Effector CD8-positive, alpha-beta T cell (primary cell): ENCODE results near the gene PTPRN2.

Experiments used
- DNase-seq: peaks from one replicate; lab custom pipeline; 2025; lab: John Stamatoyannopoulos, UW

Gene PTPRN2

GRCh38 chr7:157886711-157887110, 700.9 kb downstream of the PTPRN2 start:
- DNase-seq, result no peak

GRCh38 chr7:157886266-157886665, 701.4 kb downstream of the PTPRN2 start:
- no peak for DNase-seq

- DNase-seq, result no peak
Observed at GRCh38 chr7:157885140-157885539, 702.5 kb downstream of the PTPRN2 start.

- no peak for DNase-seq
Observed at GRCh38 chr7:157884461-157885062, 703.1 kb downstream of the PTPRN2 start.

GRCh38 chr7:157881048-157881771, 706.4 kb downstream of the PTPRN2 start:
- DNase-seq, result no peak

GRCh38 chr7:157879391-157879790, 708.2 kb downstream of the PTPRN2 start:
- no peak for DNase-seq

- DNase-seq, result no peak
Observed at GRCh38 chr7:157877298-157878090, 710.1 kb downstream of the PTPRN2 start.

- no peak for DNase-seq
Observed at GRCh38 chr7:157876469-157877285, 710.9 kb downstream of the PTPRN2 start.

- peak; percentile 32 for DNase-seq
Observed at GRCh38 chr7:157875230-157876179, 712.1 kb downstream of the PTPRN2 start.

- no peak for DNase-seq
Observed at GRCh38 chr7:157874870-157875229, 712.8 kb downstream of the PTPRN2 start.

GRCh38 chr7:157874208-157874816, 713.3 kb downstream of the PTPRN2 start:
- DNase-seq, result no peak

- DNase-seq, result no peak
Observed at GRCh38 chr7:157873664-157874063, 714.0 kb downstream of the PTPRN2 start.

GRCh38 chr7:157873181-157873580, 714.4 kb downstream of the PTPRN2 start:
- DNase-seq, result no peak

- no peak for DNase-seq
Observed at GRCh38 chr7:157872447-157872846, 715.2 kb downstream of the PTPRN2 start.

- no peak for DNase-seq
Observed at GRCh38 chr7:157871681-157872080, 715.9 kb downstream of the PTPRN2 start.

- DNase-seq, result no peak
Observed at GRCh38 chr7:157870644-157871290, 716.9 kb downstream of the PTPRN2 start.

GRCh38 chr7:157869793-157870192, 717.8 kb downstream of the PTPRN2 start:
- DNase-seq, result no peak

GRCh38 chr7:157867685-157868305, 719.8 kb downstream of the PTPRN2 start:
- no peak for DNase-seq

- no peak for DNase-seq
Observed at GRCh38 chr7:157866336-157866924, 721.2 kb downstream of the PTPRN2 start.
